ENCODE data around the gene BRAF.

DNA sequence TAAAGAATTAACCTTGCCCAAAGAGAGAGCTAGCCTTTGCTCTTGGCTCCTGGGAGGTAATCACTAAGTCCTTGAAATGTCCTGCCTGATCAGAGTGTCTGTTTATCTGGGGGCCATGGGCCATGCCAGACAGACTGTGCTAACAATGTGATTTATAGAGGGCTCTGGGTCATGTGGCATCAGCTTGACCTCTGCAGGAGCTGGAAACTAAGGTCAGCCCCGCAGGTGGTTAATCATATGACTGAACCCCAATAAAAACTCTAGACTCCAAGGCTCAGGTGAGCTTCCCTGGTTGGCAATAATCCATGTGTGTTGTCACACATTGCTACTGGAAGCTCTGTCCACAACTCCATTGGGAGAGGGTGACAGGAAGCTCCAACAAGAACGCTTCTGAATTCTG, 180.7 kb downstream of the BRAF start:
- TF ChIP-seq CTCF (IDR thresholded peaks at IDR 0.05; ENCODE audit: low read length) (no peak), EZH2 (optimal IDR thresholded peaks at IDR 0.05; ENCODE audit: low read depth, low read length) (no peak), EZH2phosphoT487 (IDR thresholded peaks at IDR 0.05; ENCODE audit: low read length) (no peak)

Measured in MM.1S (cell line).